ENCODE results near the gene LMNTD2. TPM values are rescaled to one million over a fixed set of nuclear protein-coding genes. Genes with fewer than 3 reads are reported as not detected.
A peak's percentile ranks its signal among the peaks of the same experiment; 100 is the strongest.

LMNTD2 gene
- total RNA-seq, 2 donors from 2014 or later: 6.0 to 12.9 TPM

DNA sequence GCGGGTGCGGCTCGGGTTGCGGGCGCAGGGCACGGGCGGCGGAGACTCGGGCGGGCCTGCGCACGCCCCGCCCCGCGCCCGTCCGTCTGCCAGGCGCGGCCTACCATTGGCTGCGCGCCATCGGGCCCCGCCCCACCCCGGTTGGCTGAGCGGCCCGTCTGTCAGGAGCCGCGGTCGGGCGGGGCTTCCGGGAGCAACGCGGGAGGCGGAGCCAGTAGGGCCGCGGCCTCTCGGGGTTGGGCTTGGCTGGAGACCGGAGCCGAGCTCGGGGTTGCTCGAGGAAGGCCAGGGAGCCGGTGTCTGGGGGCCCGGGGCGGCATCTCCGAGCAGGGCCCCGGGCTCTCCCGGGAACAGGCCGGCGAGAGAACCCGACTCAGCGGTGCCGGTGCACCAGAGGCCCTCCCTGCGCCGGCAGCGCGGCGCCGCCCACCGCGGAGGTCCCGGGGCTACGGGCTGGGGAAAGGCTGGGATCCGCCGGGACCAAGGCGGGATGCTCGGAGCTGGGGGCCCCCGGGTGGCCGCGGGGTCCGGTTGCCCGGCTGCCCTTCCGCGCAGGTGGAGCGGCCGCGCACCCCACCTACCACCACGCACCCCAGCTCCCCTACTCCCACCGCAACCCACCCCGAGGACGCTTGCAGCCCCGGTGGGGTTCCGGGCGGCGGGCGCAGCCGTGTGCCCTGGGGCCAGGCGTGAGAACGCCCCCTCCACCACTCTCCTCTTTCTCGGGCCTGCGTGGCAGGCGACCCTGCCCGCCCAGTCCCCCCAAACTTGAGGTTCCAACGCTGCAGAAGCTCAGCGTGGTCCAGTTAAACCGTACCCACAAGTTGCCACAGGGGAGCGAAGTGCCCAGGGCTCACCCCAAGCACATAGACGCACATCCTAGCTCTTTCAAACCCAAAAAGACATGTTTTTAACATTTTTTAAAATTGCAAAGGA is 24.8 kb downstream of the LMNTD2 start, which contains the start of gene HRAS:
Gene HRAS, minus strand, starts transcription at position 58 of the 936 bp plus-strand sequence.
- DNase-seq: peak; percentile 94 to 97 (median 96)
- no peak for TF ChIP-seq CTCF (IDR thresholded peaks at IDR 0.05)
- peak; percentile 56 to 69 (median 69) for TF ChIP-seq POLR2A (IDR thresholded peaks at IDR 0.05)
- Histone ChIP-seq H3K27ac (peak within 1 kb of the TSS; percentile 85 to 92 (median 90)), H3K36me3 (replicated peaks in 1 of 2; ENCODE audit: insufficient read depth in 1 of 2, low read depth in 2 of 2) (peaks cover 0 to 1% of the 10 kb centered on the region in 2 donors), H3K4me1 (peaks cover 36% of the 10 kb centered on the region), H3K27me3 (no peaks in the 10 kb centered on the region), H3K4me3 (peak within 1 kb of the TSS; percentile 54 to 72), H3K9me3 (no peaks in the 10 kb centered on the region)
- intact Hi-C loops (cut with DNase I): no loop called here
- 4 to 20% methylated on average over 10 to 45 of the region's 97 CpGs for WGBS, 2 donors
- peak; percentile 91 for ATAC-seq

- intact Hi-C loops (cut with DNase I): no loop called here
- no peaks in the 10 kb centered on the region for H3K9me3 ChIP-seq
- H3K36me3 ChIP-seq (replicated peaks in 1 of 2; ENCODE audit: insufficient read depth in 1 of 2, low read depth in 2 of 2): peaks cover 0 to 1% of the 10 kb centered on the region in 2 donors
- TF ChIP-seq CTCF (IDR thresholded peaks at IDR 0.05) (peak in 1 of 7 experiments; percentile 16), POLR2A (IDR thresholded peaks at IDR 0.05) (no peak)
- peak overlapping the region in 3 of 4 donors; percentile 50 to 66 (median 58) for H3K27ac ChIP-seq
- peaks cover 36% of the 10 kb centered on the region for H3K4me1 ChIP-seq
- DNase-seq (no peak), ATAC-seq (peak; percentile 33)
- no peak overlapping the region for H3K4me3 ChIP-seq
- H3K27me3 ChIP-seq: no peaks in the 10 kb centered on the region
- 1% methylated on average over 20 of the region's 56 CpGs; no CpG with 5 or more reads in 1 of the 2 donors for WGBS, 2 donors
These were observed 25.4 kb downstream of the LMNTD2 start for GRCh38 chr11:535210-535518.

DNA sequence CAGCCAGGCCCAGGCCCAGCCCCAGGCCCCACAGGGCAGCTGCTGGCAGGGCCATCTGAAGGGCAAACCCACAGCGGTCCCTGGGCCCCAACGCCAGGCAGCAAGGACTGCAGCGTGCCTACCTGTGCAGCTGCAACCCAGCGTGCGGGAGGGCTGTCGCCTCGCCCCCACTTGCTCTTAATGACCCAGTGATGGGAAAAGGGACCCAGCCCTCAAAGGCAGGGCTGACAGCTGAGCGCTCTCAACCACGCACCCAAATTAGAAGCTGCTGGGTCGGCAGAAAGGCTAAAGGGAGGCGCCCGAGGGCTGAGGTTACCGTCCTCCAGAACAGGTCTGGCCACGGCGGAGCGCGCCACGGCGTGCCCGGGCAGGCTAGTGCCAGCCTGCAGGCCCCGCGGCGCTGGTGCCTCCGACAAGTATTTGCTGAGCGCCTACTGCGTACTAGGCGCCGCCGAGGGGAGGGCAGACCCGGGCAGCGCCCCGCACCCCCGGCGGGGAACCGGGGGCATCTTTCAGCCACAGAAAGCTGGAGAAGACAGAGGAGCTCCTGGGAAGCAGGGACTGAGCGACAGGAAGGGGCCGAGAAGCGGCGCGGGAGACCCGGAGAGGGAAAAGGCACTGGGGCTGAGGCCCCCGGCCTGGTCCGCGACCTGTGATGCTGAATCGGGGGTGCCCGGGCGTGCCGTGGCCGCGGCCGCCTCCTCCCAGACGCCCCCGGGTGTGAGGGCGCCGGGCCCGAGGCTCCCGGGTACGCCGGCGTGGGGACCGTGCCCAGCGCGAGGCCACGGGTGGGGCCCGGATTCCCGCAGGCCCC is 25.9 kb downstream of the LMNTD2 start:
- H3K27ac ChIP-seq: peak overlapping the region in 3 of 4 donors; percentile 8 to 66 (median 58)
- no peaks in the 10 kb centered on the region for H3K9me3 ChIP-seq
- H3K36me3 ChIP-seq (replicated peaks in 1 of 2; ENCODE audit: insufficient read depth in 1 of 2, low read depth in 2 of 2): peaks cover 0 to 1% of the 10 kb centered on the region in 2 donors
- ATAC-seq (peak; percentile 0), DNase-seq (peak in 3 of 4 donors; percentile 32 to 49 (median 42))
- TF ChIP-seq CTCF (IDR thresholded peaks at IDR 0.05): no peak
- peak in 1 of 3 donors; percentile 7 for TF ChIP-seq POLR2A (IDR thresholded peaks at IDR 0.05)
- 0 to 1% methylated on average over 25 to 58 of the region's 66 CpGs for WGBS, 2 donors
- peaks cover 36% of the 10 kb centered on the region for H3K4me1 ChIP-seq
- peak overlapping the region; percentile 31 to 72 for H3K4me3 ChIP-seq
- H3K27me3 ChIP-seq: no peaks in the 10 kb centered on the region
- intact Hi-C loops (cut with DNase I): no loop called here

GRCh38 chr11:533586-534395 is 26.7 kb downstream of the LMNTD2 start:
- no peak overlapping the region for H3K27ac ChIP-seq
- H3K27me3 ChIP-seq: no peaks in the 10 kb centered on the region
- no peak for ATAC-seq
- DNase-seq: peak in 2 of 4 donors; percentile 12 to 13
- H3K9me3 ChIP-seq: no peaks in the 10 kb centered on the region
- TF ChIP-seq POLR2A (IDR thresholded peaks at IDR 0.05): no peak
- no peak for TF ChIP-seq CTCF (IDR thresholded peaks at IDR 0.05)
- intact Hi-C loops (cut with DNase I): no loop called here
- H3K4me1 ChIP-seq: peaks cover 36% of the 10 kb centered on the region
- H3K36me3 ChIP-seq (replicated peaks in 1 of 2; ENCODE audit: insufficient read depth in 1 of 2, low read depth in 2 of 2): peaks cover 0 to 1% of the 10 kb centered on the region in 2 donors
- WGBS, 2 donors: 89 to 90% methylated on average over 17 to 35 of the region's 37 CpGs
- H3K4me3 ChIP-seq: no peak overlapping the region
